DOHH2 (cell line): ENCODE measurements around the gene NOTCH1.

Experiments
- H3F3A ChIP-seq: fragments of 200-600 bp; sonication (generic), shearing (Covaris generic); 2 replicates; pipeline ENCODE4 v1.6.0; 2016; ENCODE audit warnings: antibody characterized with exemption, mild to moderate bottlenecking; ENCODE audit not compliant: control insufficient read depth, insufficient read depth
- H3K27ac ChIP-seq: fragments of 200-600 bp; sonication (generic); 2 replicates; pipeline ENCODE4 v1.5.1; 2014; ENCODE audit warnings: low read depth, mild to moderate bottlenecking, low read length, moderate library complexity
- H3K27me3 ChIP-seq: fragments of 200-600 bp; sonication (generic); 2 replicates; pipeline ENCODE4 v1.6.1; 2014; ENCODE audit warnings: mild to moderate bottlenecking, low read length, mixed read lengths; ENCODE audit not compliant: control insufficient read depth
- H3K36me3 ChIP-seq: fragments of 200-600 bp; sonication (generic); 2 replicates; pipeline ENCODE4 v1.6.1; 2014; ENCODE audit warnings: mild to moderate bottlenecking, low read length, moderate library complexity, mixed read lengths; ENCODE audit not compliant: control insufficient read depth
- H3K4me1 ChIP-seq: fragments of 200-600 bp; sonication (generic); 2 replicates; pipeline ENCODE4 v1.6.1; 2014; ENCODE audit warnings: mild to moderate bottlenecking, low read length, mixed read lengths; ENCODE audit not compliant: control insufficient read depth
- H3K4me2 ChIP-seq: fragments of 200-600 bp; sonication (generic); 2 replicates; pipeline ENCODE4 v1.6.0; 2014; ENCODE audit warnings: mild to moderate bottlenecking, low read length, moderate library complexity
- H3K4me3 ChIP-seq: fragments of 200-600 bp; sonication (generic); 2 replicates; pipeline ENCODE4 v1.5.1; 2014; ENCODE audit warnings: mild to moderate bottlenecking, low read length, mixed read lengths
- H3K79me2 ChIP-seq: fragments of 200-600 bp; sonication (generic); 2 replicates; pipeline ENCODE4 v1.6.1; 2014; ENCODE audit warnings: mild to moderate bottlenecking, low read length, mixed read lengths; ENCODE audit not compliant: control insufficient read depth
- H3K9me2 ChIP-seq: fragments of 200-600 bp; sonication (generic); replicated peaks from 2 replicates; pipeline ENCODE4 v1.6.1; 2014; ENCODE audit warnings: mild to moderate bottlenecking, low read length, mixed read lengths; ENCODE audit not compliant: control insufficient read depth
- H3K9me3 ChIP-seq: fragments of 200-600 bp; sonication (generic); 2 replicates; pipeline ENCODE4 v1.6.1; 2014; ENCODE audit warnings: antibody characterized with exemption, low read length, mixed read lengths; ENCODE audit not compliant: control insufficient read depth, insufficient read depth
- H4K20me1 ChIP-seq: fragments of 200-600 bp; sonication (generic); 2 replicates; pipeline ENCODE4 v1.6.0; 2014; ENCODE audit warnings: low read depth, mild to moderate bottlenecking, antibody characterized with exemption, low read length, moderate library complexity; ENCODE audit not compliant: control insufficient read depth, insufficient read depth
- EZH2phosphoT487 ChIP-seq: fragments of 200-600 bp; sonication (generic); IDR thresholded peaks from 2 replicates; pipeline ENCODE4 v1.6.1; 2017; ENCODE audit warnings: borderline replicate concordance, mild to moderate bottlenecking, antibody characterized with exemption, low read length, moderate library complexity, mixed read lengths
- TF ChIP-seq, protein P1 (sequence below): fragments of 200-600 bp; sonication (generic); IDR thresholded peaks from one replicate; pipeline ENCODE4 v1.5.1; 2014; ENCODE audit warnings: antibody characterized with exemption, mild to moderate bottlenecking, low read depth, low read length; ENCODE audit not compliant: poor library complexity, severe bottlenecking

NOTCH1 gene

DNA sequence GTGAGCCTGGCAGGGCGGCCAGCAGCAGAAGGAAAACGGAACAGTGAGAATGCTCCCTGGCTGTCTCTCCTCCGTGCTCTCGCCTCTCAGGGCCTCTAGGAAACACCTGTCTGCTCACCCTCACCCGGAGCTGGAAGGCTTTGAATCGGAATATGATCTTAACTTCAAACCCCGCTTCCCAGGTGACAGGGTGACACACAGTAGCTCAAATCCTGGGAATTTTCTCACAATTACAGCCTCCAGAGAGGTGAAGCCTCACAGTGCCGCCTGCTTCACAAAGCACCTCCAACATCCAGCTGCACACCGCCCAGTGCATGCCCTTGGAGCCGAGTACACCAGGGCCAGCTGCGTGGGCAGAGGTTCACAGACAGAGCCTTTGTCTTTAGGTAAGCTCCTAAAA lies 75.5 kb downstream of the NOTCH1 start:
- Histone ChIP-seq H3K27me3 (no peaks in the 10 kb centered on the region), H3K36me3 (peaks cover 98% of the 10 kb centered on the region), H3K4me1 (no peaks in the 10 kb centered on the region), H3K9me2 (no peaks in the 10 kb centered on the region), H3K27ac (no peak overlapping the region), H3K9me3 (no peaks in the 10 kb centered on the region), H4K20me1 (no peaks in the 10 kb centered on the region; the same call in 1 of the 2 replicates), H3K79me2 (peaks cover 60% of the 10 kb centered on the region), H3F3A (no peaks in the 10 kb centered on the region), H3K4me2 (no peak overlapping the region), H3K4me3 (no peak overlapping the region)
- no peak for TF ChIP-seq EZH2phosphoT487
- TF ChIP-seq, protein P1, sequence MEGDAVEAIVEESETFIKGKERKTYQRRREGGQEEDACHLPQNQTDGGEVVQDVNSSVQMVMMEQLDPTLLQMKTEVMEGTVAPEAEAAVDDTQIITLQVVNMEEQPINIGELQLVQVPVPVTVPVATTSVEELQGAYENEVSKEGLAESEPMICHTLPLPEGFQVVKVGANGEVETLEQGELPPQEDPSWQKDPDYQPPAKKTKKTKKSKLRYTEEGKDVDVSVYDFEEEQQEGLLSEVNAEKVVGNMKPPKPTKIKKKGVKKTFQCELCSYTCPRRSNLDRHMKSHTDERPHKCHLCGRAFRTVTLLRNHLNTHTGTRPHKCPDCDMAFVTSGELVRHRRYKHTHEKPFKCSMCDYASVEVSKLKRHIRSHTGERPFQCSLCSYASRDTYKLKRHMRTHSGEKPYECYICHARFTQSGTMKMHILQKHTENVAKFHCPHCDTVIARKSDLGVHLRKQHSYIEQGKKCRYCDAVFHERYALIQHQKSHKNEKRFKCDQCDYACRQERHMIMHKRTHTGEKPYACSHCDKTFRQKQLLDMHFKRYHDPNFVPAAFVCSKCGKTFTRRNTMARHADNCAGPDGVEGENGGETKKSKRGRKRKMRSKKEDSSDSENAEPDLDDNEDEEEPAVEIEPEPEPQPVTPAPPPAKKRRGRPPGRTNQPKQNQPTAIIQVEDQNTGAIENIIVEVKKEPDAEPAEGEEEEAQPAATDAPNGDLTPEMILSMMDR = no peak

DNA sequence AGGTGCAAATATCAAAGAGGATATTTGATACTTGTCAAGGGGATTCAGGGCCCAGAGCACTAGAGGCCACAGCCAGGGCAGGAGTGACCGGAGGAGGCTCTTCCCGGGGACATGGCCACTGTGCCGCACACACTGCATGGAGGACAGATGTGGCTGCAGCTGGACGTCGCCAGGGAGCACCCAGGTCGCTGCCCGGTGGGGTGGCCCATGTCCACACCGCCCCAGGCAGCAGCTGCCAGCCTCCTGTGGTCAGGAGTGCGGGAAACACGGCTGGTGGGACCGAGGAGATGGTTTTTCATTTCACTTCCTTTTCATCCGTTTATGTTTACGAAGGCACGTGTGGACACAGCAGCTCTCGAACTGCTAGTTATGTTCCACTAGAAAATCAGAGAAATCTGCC lies 78.1 kb downstream of the NOTCH1 start:
- Histone ChIP-seq H4K20me1 (no peaks in the 10 kb centered on the region; the same call in 1 of the 2 replicates), H3K36me3 (peaks cover 97% of the 10 kb centered on the region), H3K9me2 (no peaks in the 10 kb centered on the region)

DNA sequence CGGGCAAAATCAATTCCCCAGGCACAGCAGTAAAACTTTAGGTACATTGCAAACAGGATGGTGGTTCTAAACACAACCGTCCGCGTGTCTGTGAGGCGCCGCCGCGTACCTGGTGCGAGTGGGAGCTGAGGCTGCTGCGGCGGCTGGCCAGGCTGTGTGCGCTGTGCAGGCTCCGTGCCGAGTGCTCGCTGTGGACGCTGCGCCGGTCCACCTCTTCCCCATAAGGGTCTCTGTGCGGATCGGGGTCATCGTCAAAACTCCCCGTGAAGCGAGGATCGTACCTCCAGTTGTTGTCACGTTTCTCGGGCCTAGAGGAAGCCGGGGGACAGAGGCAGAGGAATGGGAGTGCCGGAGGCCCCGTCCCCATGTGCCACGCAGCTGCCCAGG lies 79.7 kb downstream of the NOTCH1 start:
- H3K27ac ChIP-seq = no peak overlapping the region
- H3K4me2 ChIP-seq = no peak overlapping the region
- no peak overlapping the region for H3K4me3 ChIP-seq
- H4K20me1 ChIP-seq = no peaks in the 10 kb centered on the region; the same call in 1 of the 2 replicates
- TF ChIP-seq EZH2phosphoT487 = no peak
- TF ChIP-seq, protein P1 = no peak
- H3K79me2 ChIP-seq = peaks cover 19% of the 10 kb centered on the region
- H3K9me2 ChIP-seq = no peaks in the 10 kb centered on the region
- H3K36me3 ChIP-seq = peaks cover 92% of the 10 kb centered on the region
- H3K4me1 ChIP-seq = no peaks in the 10 kb centered on the region
- H3K27me3 ChIP-seq = no peaks in the 10 kb centered on the region
- H3F3A ChIP-seq = no peaks in the 10 kb centered on the region
- no peaks in the 10 kb centered on the region for H3K9me3 ChIP-seq

More for the DNA sequence above, 78.1 kb downstream of the NOTCH1 start:
- peaks cover 35% of the 10 kb centered on the region for H3K79me2 ChIP-seq
- H3F3A ChIP-seq = no peaks in the 10 kb centered on the region
- H3K27ac ChIP-seq = no peak overlapping the region
- no peaks in the 10 kb centered on the region for H3K9me3 ChIP-seq
- TF ChIP-seq, protein P1 = no peak
- no peak for TF ChIP-seq EZH2phosphoT487
- H3K4me1 ChIP-seq = no peaks in the 10 kb centered on the region
- no peak overlapping the region for H3K4me2 ChIP-seq
- no peak overlapping the region for H3K4me3 ChIP-seq
- no peaks in the 10 kb centered on the region for H3K27me3 ChIP-seq
